ENCODE results near the gene CAPN15.
A peak's percentile ranks its signal among the peaks of the same experiment; 100 is the strongest.

Gene CAPN15

DNA sequence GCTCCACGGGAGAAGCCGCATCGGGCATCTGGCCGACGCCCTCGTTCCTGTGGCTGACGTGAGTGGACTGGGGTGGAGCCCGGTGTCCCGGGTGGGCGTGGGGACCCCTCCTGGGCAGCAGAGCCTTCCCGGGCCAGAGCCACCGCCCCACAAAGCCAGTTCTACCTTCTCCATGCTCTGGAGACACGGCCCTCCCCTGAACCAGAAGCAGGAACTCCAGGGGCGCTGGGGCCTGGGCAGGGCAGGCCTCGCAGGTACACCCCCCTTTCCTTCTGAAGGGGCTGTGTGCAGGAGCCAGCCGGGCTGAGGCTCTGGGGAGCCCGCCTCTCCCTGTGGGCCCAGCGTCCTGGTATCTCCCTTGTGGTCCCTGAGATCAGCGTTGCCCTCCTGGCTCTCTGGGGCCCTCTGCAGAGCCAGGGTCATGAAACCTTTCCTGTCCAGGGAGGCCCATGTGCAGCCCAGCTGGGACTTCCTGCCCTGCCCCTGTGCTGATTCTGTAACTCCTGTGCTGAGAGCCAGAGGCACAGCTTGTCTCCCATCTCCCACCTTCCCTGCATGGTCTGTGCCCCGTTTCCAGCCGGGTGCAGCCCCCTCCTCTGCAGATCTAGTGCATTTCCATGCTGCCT is 48.8 kb downstream of the CAPN15 start:
- TF ChIP-seq CTCF (IDR thresholded peaks at IDR 0.05; ENCODE audit: insufficient read depth, low read length, missing control alignments): no peak
- ChIA-PET POLR2A (no interaction called here), CTCF (interaction anchor here (0.6 to 1.4 kb wide), 8 partner anchors 7 to 209 kb away, joined by 3 to 5 read pairs (median 3); partner anchors contain the start of genes NHLRC4 and RHOT2)
- no peak overlapping the region for H3K4me3 ChIP-seq (ENCODE audit: low read depth, low read length)
- DNase-seq (ENCODE audit: low read depth, low spot score): no peak

GRCh38 chr16:576823-577201 is 49.3 kb downstream of the CAPN15 start:
- ChIA-PET POLR2A (no interaction called here), CTCF (interaction anchor here (0.6 to 1.4 kb wide), 10 partner anchors 8 to 208 kb away, joined by 3 to 5 read pairs (median 3); partner anchors contain the start of genes NHLRC4 and RHOT2)
- no peak for DNase-seq (ENCODE audit: low read depth, low spot score)
- H3K4me3 ChIP-seq (ENCODE audit: low read depth, low read length): no peak overlapping the region
- peak; percentile 5 for TF ChIP-seq CTCF (IDR thresholded peaks at IDR 0.05; ENCODE audit: insufficient read depth, low read length, missing control alignments)

DNA sequence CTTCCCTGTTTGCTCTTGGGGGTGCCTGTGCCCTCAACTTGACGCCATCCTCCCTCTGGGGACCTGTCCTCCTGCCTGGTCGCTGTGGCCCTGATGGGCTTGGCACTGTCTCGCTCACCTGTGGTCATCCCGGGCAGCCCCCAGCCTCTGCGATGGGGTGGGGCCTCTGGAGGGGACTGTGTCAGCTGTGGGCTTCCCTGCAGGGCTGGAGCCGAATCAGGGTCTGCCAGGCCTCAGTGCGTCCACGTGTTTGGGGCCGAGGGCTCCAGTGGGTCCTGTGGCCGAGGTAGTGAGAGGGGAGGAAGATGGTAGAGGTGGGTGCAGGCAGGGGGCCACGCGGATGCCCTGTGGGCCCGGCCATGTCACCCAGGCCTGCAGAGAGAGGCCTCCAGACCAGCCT is 50.3 kb downstream of the CAPN15 start:
- no peak for TF ChIP-seq CTCF (IDR thresholded peaks at IDR 0.05; ENCODE audit: insufficient read depth, low read length, missing control alignments)
- ChIA-PET POLR2A (interaction anchor here (0.6 kb wide), 1 partner anchor 11 kb away, joined by 3 read pairs; the partner anchor contains the start of gene NHLRC4), CTCF (interaction anchor here (0.9 to 3.0 kb wide), 4 partner anchors 10 to 102 kb away, joined by 3 to 12 read pairs (median 4); partner anchors contain the start of genes RHOT2 and STUB1)
- no peak overlapping the region for H3K4me3 ChIP-seq (ENCODE audit: low read depth, low read length)
- no peak for DNase-seq (ENCODE audit: low read depth, low spot score)

- no peak for TF ChIP-seq CTCF (IDR thresholded peaks at IDR 0.05; ENCODE audit: insufficient read depth, low read length, missing control alignments)
- ChIA-PET POLR2A (interaction anchor here (1.1 kb wide), 2 partner anchors 9 to 11 kb away, joined by 3 read pairs; no protein-coding TSS in a partner anchor), CTCF (interaction anchor here (1.0 to 3.0 kb wide), 8 partner anchors 9 to 138 kb away, joined by 3 to 12 read pairs (median 4); partner anchors contain the start of genes RHOT2 and STUB1)
- no peak overlapping the region for H3K4me3 ChIP-seq (ENCODE audit: low read depth, low read length)
- DNase-seq (ENCODE audit: low read depth, low spot score): no peak
Measured at GRCh38 chr16:578232-578869, 50.8 kb downstream of the CAPN15 start.

- DNase-seq (ENCODE audit: low read depth, low spot score): no peak
- ChIA-PET POLR2A (interaction anchor here (1.1 kb wide), 2 partner anchors 9 to 10 kb away, joined by 3 read pairs; no protein-coding TSS in a partner anchor), CTCF (interaction anchor here (0.5 to 3.0 kb wide), 11 partner anchors 9 to 138 kb away, joined by 3 to 12 read pairs (median 3); partner anchors contain the start of genes RHOT2 and STUB1)
- peak; percentile 91 for TF ChIP-seq CTCF (IDR thresholded peaks at IDR 0.05; ENCODE audit: insufficient read depth, low read length, missing control alignments)
- H3K4me3 ChIP-seq (ENCODE audit: low read depth, low read length): no peak overlapping the region
Measured at GRCh38 chr16:578870-579405, 51.4 kb downstream of the CAPN15 start.
